ENCODE measurements around the gene MRPS9. TPM values are rescaled to one million over a fixed set of nuclear protein-coding genes. Genes with fewer than 3 reads are reported as not detected.

MRPS9 gene
- 10 to 100 TPM; 17.8 to 25.0 TPM for polyA plus RNA-seq

GRCh38 chr2:105037572-105038382, at the start of gene MRPS9:
Gene MRPS9 (plus strand): TSS chr2:105038069. CDS start chr2:105038093, 24 bp downstream.
- Histone ChIP-seq H3K27me3 (ENCODE audit: control insufficient read depth in 1 of 2, insufficient read depth in 2 of 2, low read length in 2 of 2) (no peaks in the 10 kb centered on the region), H3K9me3 (ENCODE audit: control insufficient read depth in 2 of 2, insufficient read depth in 1 of 2, low read depth in 1 of 2, low read length in 1 of 2) (no peaks in the 10 kb centered on the region), H3K27ac (ENCODE audit: low read depth in 2 of 2, low read length in 1 of 2) (peak within 1 kb of the TSS; percentile 85 to 89), H3K4me1 (ENCODE audit: control insufficient read depth in 2 of 2, insufficient read depth in 2 of 2, low read length in 1 of 2) (no peaks in the 10 kb centered on the region), H3K36me3 (ENCODE audit: control insufficient read depth in 2 of 2, insufficient read depth in 2 of 2, low read length in 1 of 2) (no peaks in the 10 kb centered on the region), H3K4me3 (ENCODE audit: low read depth in 1 of 2, low read length in 2 of 2) (peak within 1 kb of the TSS; percentile 82 to 94)
- WGBS, 2 donors: 0% methylated on average over 55 of the region's 55 CpGs

GRCh38 chr2:105005181-105005951, 32.5 kb upstream of the MRPS9 start:
- no peak overlapping the region for H3K27ac ChIP-seq (ENCODE audit: low read depth in 2 of 2, low read length in 1 of 2)
- no peaks in the 10 kb centered on the region for H3K4me1 ChIP-seq (ENCODE audit: control insufficient read depth in 2 of 2, insufficient read depth in 2 of 2, low read length in 1 of 2)
- 47 to 51% methylated on average over 2 of the region's 2 CpGs for WGBS, 2 donors
- H3K9me3 ChIP-seq (ENCODE audit: control insufficient read depth in 2 of 2, insufficient read depth in 1 of 2, low read depth in 1 of 2, low read length in 1 of 2): peaks cover 0 to 5% of the 10 kb centered on the region in 2 donors
- H3K27me3 ChIP-seq (ENCODE audit: control insufficient read depth in 1 of 2, insufficient read depth in 2 of 2, low read length in 2 of 2): no peaks in the 10 kb centered on the region
- H3K36me3 ChIP-seq (ENCODE audit: control insufficient read depth in 2 of 2, insufficient read depth in 2 of 2, low read length in 1 of 2): no peaks in the 10 kb centered on the region
- no peak overlapping the region for H3K4me3 ChIP-seq (ENCODE audit: low read depth in 1 of 2, low read length in 2 of 2)

- no peak overlapping the region for H3K4me3 ChIP-seq (ENCODE audit: low read depth in 1 of 2, low read length in 2 of 2)
- no peaks in the 10 kb centered on the region for H3K36me3 ChIP-seq (ENCODE audit: control insufficient read depth in 2 of 2, insufficient read depth in 2 of 2, low read length in 1 of 2)
- H3K4me1 ChIP-seq (ENCODE audit: control insufficient read depth in 2 of 2, insufficient read depth in 2 of 2, low read length in 1 of 2): no peaks in the 10 kb centered on the region
- H3K27me3 ChIP-seq (ENCODE audit: control insufficient read depth in 1 of 2, insufficient read depth in 2 of 2, low read length in 2 of 2): no peaks in the 10 kb centered on the region
- no peaks in the 10 kb centered on the region for H3K9me3 ChIP-seq (ENCODE audit: control insufficient read depth in 2 of 2, insufficient read depth in 1 of 2, low read depth in 1 of 2, low read length in 1 of 2)
- WGBS, 2 donors: 90 to 96% methylated on average over 1 of the region's 1 CpG
- no peak overlapping the region for H3K27ac ChIP-seq (ENCODE audit: low read depth in 2 of 2, low read length in 1 of 2)
Measured at GRCh38 chr2:105007367-105007766, 30.5 kb upstream of the MRPS9 start.

- Histone ChIP-seq H3K27me3 (ENCODE audit: control insufficient read depth in 1 of 2, insufficient read depth in 2 of 2, low read length in 2 of 2) (no peaks in the 10 kb centered on the region), H3K36me3 (ENCODE audit: control insufficient read depth in 2 of 2, insufficient read depth in 2 of 2, low read length in 1 of 2) (no peaks in the 10 kb centered on the region), H3K27ac (ENCODE audit: low read depth in 2 of 2, low read length in 1 of 2) (no peak overlapping the region), H3K9me3 (ENCODE audit: control insufficient read depth in 2 of 2, insufficient read depth in 1 of 2, low read depth in 1 of 2, low read length in 1 of 2) (no peaks in the 10 kb centered on the region), H3K4me3 (ENCODE audit: low read depth in 1 of 2, low read length in 2 of 2) (no peak overlapping the region), H3K4me1 (ENCODE audit: control insufficient read depth in 2 of 2, insufficient read depth in 2 of 2, low read length in 1 of 2) (no peaks in the 10 kb centered on the region)
- 80 to 83% methylated on average over 1 of the region's 1 CpG for WGBS, 2 donors
Measured at GRCh38 chr2:105032476-105032875, 5.4 kb upstream of the MRPS9 start.

GRCh38 chr2:105034170-105034569, 3.7 kb upstream of the MRPS9 start:
- Histone ChIP-seq H3K4me3 (ENCODE audit: low read depth in 1 of 2, low read length in 2 of 2) (no peak overlapping the region), H3K4me1 (ENCODE audit: control insufficient read depth in 2 of 2, insufficient read depth in 2 of 2, low read length in 1 of 2) (no peaks in the 10 kb centered on the region), H3K27me3 (ENCODE audit: control insufficient read depth in 1 of 2, insufficient read depth in 2 of 2, low read length in 2 of 2) (no peaks in the 10 kb centered on the region), H3K27ac (ENCODE audit: low read depth in 2 of 2, low read length in 1 of 2) (no peak overlapping the region), H3K36me3 (ENCODE audit: control insufficient read depth in 2 of 2, insufficient read depth in 2 of 2, low read length in 1 of 2) (no peaks in the 10 kb centered on the region), H3K9me3 (ENCODE audit: control insufficient read depth in 2 of 2, insufficient read depth in 1 of 2, low read depth in 1 of 2, low read length in 1 of 2) (no peaks in the 10 kb centered on the region)
- WGBS, 2 donors: 95 to 98% methylated on average over 1 of the region's 1 CpG

- no peaks in the 10 kb centered on the region for H3K4me1 ChIP-seq (ENCODE audit: control insufficient read depth in 2 of 2, insufficient read depth in 2 of 2, low read length in 1 of 2)
- H3K36me3 ChIP-seq (ENCODE audit: control insufficient read depth in 2 of 2, insufficient read depth in 2 of 2, low read length in 1 of 2): no peaks in the 10 kb centered on the region
- peak overlapping the region; percentile 82 to 94 for H3K4me3 ChIP-seq (ENCODE audit: low read depth in 1 of 2, low read length in 2 of 2)
- H3K27me3 ChIP-seq (ENCODE audit: control insufficient read depth in 1 of 2, insufficient read depth in 2 of 2, low read length in 2 of 2): no peaks in the 10 kb centered on the region
- H3K9me3 ChIP-seq (ENCODE audit: control insufficient read depth in 2 of 2, insufficient read depth in 1 of 2, low read depth in 1 of 2, low read length in 1 of 2): no peaks in the 10 kb centered on the region
- WGBS, 2 donors: 4 to 5% methylated on average over 17 of the region's 17 CpGs
- H3K27ac ChIP-seq (ENCODE audit: low read depth in 2 of 2, low read length in 1 of 2): peak overlapping the region; percentile 62 to 82
Measured at GRCh38 chr2:105038383-105039061, 653 bp downstream of the MRPS9 start.

- no peaks in the 10 kb centered on the region for H3K27me3 ChIP-seq (ENCODE audit: control insufficient read depth in 1 of 2, insufficient read depth in 2 of 2, low read length in 2 of 2)
- H3K27ac ChIP-seq (ENCODE audit: low read depth in 2 of 2, low read length in 1 of 2): no peak overlapping the region
- no peaks in the 10 kb centered on the region for H3K4me1 ChIP-seq (ENCODE audit: control insufficient read depth in 2 of 2, insufficient read depth in 2 of 2, low read length in 1 of 2)
- H3K9me3 ChIP-seq (ENCODE audit: control insufficient read depth in 2 of 2, insufficient read depth in 1 of 2, low read depth in 1 of 2, low read length in 1 of 2): no peaks in the 10 kb centered on the region
- H3K36me3 ChIP-seq (ENCODE audit: control insufficient read depth in 2 of 2, insufficient read depth in 2 of 2, low read length in 1 of 2): no peaks in the 10 kb centered on the region
- H3K4me3 ChIP-seq (ENCODE audit: low read depth in 1 of 2, low read length in 2 of 2): no peak overlapping the region
Measured at GRCh38 chr2:105039559-105039958, 1.7 kb downstream of the MRPS9 start.

GRCh38 chr2:105042189-105042588, 4.3 kb downstream of the MRPS9 start:
- no peak overlapping the region for H3K27ac ChIP-seq (ENCODE audit: low read depth in 2 of 2, low read length in 1 of 2)
- no peaks in the 10 kb centered on the region for H3K4me1 ChIP-seq (ENCODE audit: control insufficient read depth in 2 of 2, insufficient read depth in 2 of 2, low read length in 1 of 2)
- H3K9me3 ChIP-seq (ENCODE audit: control insufficient read depth in 2 of 2, insufficient read depth in 1 of 2, low read depth in 1 of 2, low read length in 1 of 2): no peaks in the 10 kb centered on the region
- H3K4me3 ChIP-seq (ENCODE audit: low read depth in 1 of 2, low read length in 2 of 2): no peak overlapping the region
- 65 to 70% methylated on average over 2 of the region's 2 CpGs for WGBS, 2 donors
- no peaks in the 10 kb centered on the region for H3K36me3 ChIP-seq (ENCODE audit: control insufficient read depth in 2 of 2, insufficient read depth in 2 of 2, low read length in 1 of 2)
- no peaks in the 10 kb centered on the region for H3K27me3 ChIP-seq (ENCODE audit: control insufficient read depth in 1 of 2, insufficient read depth in 2 of 2, low read length in 2 of 2)

GRCh38 chr2:105052773-105053172, 14.9 kb downstream of the MRPS9 start:
- no peaks in the 10 kb centered on the region for H3K27me3 ChIP-seq (ENCODE audit: control insufficient read depth in 1 of 2, insufficient read depth in 2 of 2, low read length in 2 of 2)
- H3K4me3 ChIP-seq (ENCODE audit: low read depth in 1 of 2, low read length in 2 of 2): no peak overlapping the region
- H3K9me3 ChIP-seq (ENCODE audit: control insufficient read depth in 2 of 2, insufficient read depth in 1 of 2, low read depth in 1 of 2, low read length in 1 of 2): no peaks in the 10 kb centered on the region
- H3K36me3 ChIP-seq (ENCODE audit: control insufficient read depth in 2 of 2, insufficient read depth in 2 of 2, low read length in 1 of 2): no peaks in the 10 kb centered on the region
- H3K4me1 ChIP-seq (ENCODE audit: control insufficient read depth in 2 of 2, insufficient read depth in 2 of 2, low read length in 1 of 2): no peaks in the 10 kb centered on the region
- H3K27ac ChIP-seq (ENCODE audit: low read depth in 2 of 2, low read length in 1 of 2): no peak overlapping the region
- 69 to 86% methylated on average over 1 of the region's 1 CpG for WGBS, 2 donors

Data from esophagus (tissue), 2 donors.